HFFc6 (cell line): ENCODE data around the gene ETV1. TPM values are rescaled to one million over a fixed set of nuclear protein-coding genes. Genes with fewer than 3 reads are reported as not detected.

ENCODE experiments used
- DNase-seq: peaks from one replicate; pipeline ENCODE4 v3.0.0-alpha.2; 2018
- H3K27ac Mint-ChIP-seq: 2 replicates; pipeline ENCODE4 v1.8.0; 2020; ENCODE audit warnings: mild to moderate bottlenecking, mixed read lengths
- H3K27me3 Mint-ChIP-seq: 2 replicates; pipeline ENCODE4 v1.8.0; 2021; ENCODE audit warnings: mild to moderate bottlenecking, moderate library complexity, mixed read lengths; ENCODE audit not compliant: insufficient read depth
- H3K36me3 Mint-ChIP-seq: 2 replicates; pipeline ENCODE4 v1.8.0; 2021; ENCODE audit warnings: low read depth, mixed read lengths
- H3K4me1 Mint-ChIP-seq: 2 replicates; pipeline ENCODE4 v1.8.0; 2020; ENCODE audit warnings: low read depth, mixed read lengths
- H3K4me3 Mint-ChIP-seq: 2 replicates; pipeline ENCODE4 v1.8.0; 2020; ENCODE audit warnings: mild to moderate bottlenecking, moderate library complexity, mixed read lengths
- H3K9me3 Mint-ChIP-seq: 2 replicates; pipeline ENCODE4 v1.8.0; 2020; ENCODE audit warnings: mild to moderate bottlenecking, mixed read lengths
- CTCF ChIP-seq: fragments of 200-600 bp; sonication (generic); IDR thresholded peaks from 2 replicates; pipeline ENCODE4 v1.5.0; 2021; ENCODE audit warnings: antibody characterized with exemption, mild to moderate bottlenecking
- total RNA-seq, 6 experiments: library from RNA; stranded (reverse); fragmentation: NEBNext Ultra II Directional; extraction: Animal tissue kit (Norgen Biotek cat#: 25700); gene quantifications; 2 replicates in 1 of 6; 3 replicates in 5 of 6; pipeline ENCODE4 v1.2.3, GENCODE V29; 2021

ETV1 gene
- total RNA-seq, 6 experiments from 2014 or later, result 13.4 to 25.7 (median 23.6) TPM

GRCh38 chr7:13907831-13908230 lies 81.6 kb downstream of the ETV1 start:
- Mint-ChIP-seq H3K36me3 (peaks cover 21% of the 10 kb centered on the region), H3K9me3 (no peaks in the 10 kb centered on the region), H3K4me1 (peaks cover 53% of the 10 kb centered on the region), H3K27ac (no peak overlapping the region), H3K27me3 (peaks cover 1% of the 10 kb centered on the region; the same call in 1 of the 2 replicates), H3K4me3 (no peak overlapping the region)
- TF ChIP-seq CTCF, result no peak
- DNase-seq, result no peak

DNA sequence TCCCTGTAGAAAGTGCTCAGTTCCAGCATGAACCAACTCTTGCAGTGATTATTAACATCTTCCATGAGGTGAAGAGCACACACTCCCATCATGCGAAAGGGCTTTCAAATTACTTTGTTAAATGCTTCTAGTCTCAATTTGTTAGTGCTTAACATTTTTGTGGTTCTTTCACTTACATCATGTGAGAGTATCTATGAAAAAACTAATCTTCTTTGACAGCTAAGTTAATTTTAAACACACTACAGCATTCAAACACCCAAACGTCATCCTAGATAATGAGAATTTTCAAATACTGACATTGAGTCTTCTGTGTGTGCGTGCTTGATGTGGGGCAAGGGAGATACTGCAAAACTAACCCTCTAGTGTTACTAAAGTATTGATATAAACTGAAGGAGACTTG lies 84.8 kb downstream of the ETV1 start:
- peak overlapping the region; percentile 61 for H3K4me3 Mint-ChIP-seq
- peaks cover 1% of the 10 kb centered on the region; the same call in 1 of the 2 replicates for H3K27me3 Mint-ChIP-seq
- no peak for TF ChIP-seq CTCF
- peaks cover 54% of the 10 kb centered on the region for H3K4me1 Mint-ChIP-seq
- no peaks in the 10 kb centered on the region for H3K9me3 Mint-ChIP-seq
- H3K36me3 Mint-ChIP-seq, result peaks cover 21% of the 10 kb centered on the region
- DNase-seq, result peak; percentile 70
- peak overlapping the region; percentile 86 for H3K27ac Mint-ChIP-seq

- Mint-ChIP-seq H3K9me3 (no peaks in the 10 kb centered on the region), H3K27me3 (peaks cover 3% of the 10 kb centered on the region), H3K27ac (peak overlapping the region; percentile 86), H3K4me3 (peak overlapping the region; percentile 61), H3K36me3 (peaks cover 18% of the 10 kb centered on the region), H3K4me1 (peaks cover 52% of the 10 kb centered on the region)
- DNase-seq, result peak; percentile 43
- TF ChIP-seq CTCF, result no peak
Measured at GRCh38 chr7:13904007-13904406, 85.5 kb downstream of the ETV1 start.

GRCh38 chr7:13901577-13901976 lies 87.9 kb downstream of the ETV1 start:
- TF ChIP-seq CTCF, result no peak
- H3K36me3 Mint-ChIP-seq, result peaks cover 12% of the 10 kb centered on the region
- no peaks in the 10 kb centered on the region for H3K9me3 Mint-ChIP-seq
- no peak for DNase-seq
- peaks cover 44% of the 10 kb centered on the region for H3K4me1 Mint-ChIP-seq
- no peak overlapping the region for H3K27ac Mint-ChIP-seq
- peaks cover 4% of the 10 kb centered on the region for H3K27me3 Mint-ChIP-seq
- H3K4me3 Mint-ChIP-seq, result no peak overlapping the region

GRCh38 chr7:13898957-13899670 lies 90.4 kb downstream of the ETV1 start:
- Mint-ChIP-seq H3K9me3 (no peaks in the 10 kb centered on the region), H3K36me3 (peaks cover 5% of the 10 kb centered on the region), H3K4me3 (no peak overlapping the region), H3K4me1 (peaks cover 24% of the 10 kb centered on the region), H3K27ac (no peak overlapping the region), H3K27me3 (peaks cover 3% of the 10 kb centered on the region)
- no peak for TF ChIP-seq CTCF
- no peak for DNase-seq
